ENCODE measurements around the gene SLC17A9.
"Not testable (repeated sequence)": the region's sequence is repeated elsewhere in the genome, so short reads cannot be mapped to it uniquely, and the experiment has no call there.

SLC17A9 gene

DNA sequence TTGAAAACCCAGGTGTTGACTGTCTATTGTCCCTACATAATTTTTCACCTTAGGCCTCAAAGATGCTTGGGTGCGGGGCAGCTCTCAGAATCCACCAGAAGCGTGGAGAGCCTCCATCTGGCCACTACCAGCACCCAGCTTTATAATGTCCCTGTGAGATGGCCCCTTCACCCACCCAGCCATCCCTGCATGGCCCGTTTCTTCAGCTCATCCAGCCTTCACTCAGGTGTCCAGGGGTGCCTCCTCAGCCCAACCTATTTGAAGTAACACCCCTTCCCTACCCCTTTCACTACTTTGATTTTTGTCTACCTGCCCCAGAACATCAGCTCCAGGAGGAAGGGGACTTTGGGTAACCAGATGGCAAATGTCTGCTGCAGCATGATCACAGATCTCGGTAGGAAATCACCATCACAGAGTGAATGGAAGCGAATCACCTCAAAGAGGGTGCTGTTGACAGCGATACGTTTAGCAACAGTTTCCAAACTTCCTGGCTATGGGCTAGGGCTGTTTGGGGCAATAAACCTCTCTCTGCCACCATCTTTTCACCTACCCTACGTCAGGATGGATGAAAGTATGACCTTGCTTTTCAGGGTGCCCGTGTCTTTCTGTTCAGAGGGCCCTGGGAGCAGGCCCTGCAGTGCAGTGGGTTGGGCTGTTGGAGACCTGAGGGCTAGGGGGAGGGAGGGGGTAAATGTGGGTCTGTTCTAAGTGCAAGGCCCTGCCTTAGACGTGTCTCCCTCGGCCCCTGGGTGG, 1.2 kb upstream of the SLC17A9 start:
- DNase-seq = no peak
- in situ Hi-C loops (cut with HindIII; ENCODE audit: low pct_ligation_motif_present, low pct_unique_long_range_greater_than_20kb, low sequenced_read_pairs) = no loop called here

DNA sequence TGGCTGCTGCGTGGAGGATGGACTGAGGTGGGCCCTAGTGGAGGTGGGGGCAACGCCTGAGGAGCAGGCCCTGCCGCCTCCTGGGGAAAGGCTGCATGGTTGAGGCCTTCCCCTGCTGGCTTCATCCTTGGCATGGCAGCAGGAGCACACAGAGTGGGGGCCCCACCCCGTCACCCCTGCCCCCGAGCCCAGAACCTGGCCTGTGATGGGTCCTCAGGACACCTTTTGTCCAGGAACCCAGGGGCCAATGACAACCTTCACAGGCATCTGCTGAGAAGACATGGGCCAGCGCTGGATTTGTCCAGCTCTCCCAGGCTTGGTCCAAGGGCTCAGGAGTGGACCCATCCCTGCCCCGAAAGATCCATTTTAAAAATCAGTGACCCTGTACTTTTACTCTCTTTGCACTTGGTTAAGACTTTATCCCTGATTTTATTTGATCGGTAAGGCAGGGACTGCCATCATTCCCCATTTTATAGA, 575 bp upstream of the SLC17A9 start:
- in situ Hi-C loops (cut with HindIII; ENCODE audit: low pct_ligation_motif_present, low pct_unique_long_range_greater_than_20kb, low sequenced_read_pairs) = no loop called here

DNA sequence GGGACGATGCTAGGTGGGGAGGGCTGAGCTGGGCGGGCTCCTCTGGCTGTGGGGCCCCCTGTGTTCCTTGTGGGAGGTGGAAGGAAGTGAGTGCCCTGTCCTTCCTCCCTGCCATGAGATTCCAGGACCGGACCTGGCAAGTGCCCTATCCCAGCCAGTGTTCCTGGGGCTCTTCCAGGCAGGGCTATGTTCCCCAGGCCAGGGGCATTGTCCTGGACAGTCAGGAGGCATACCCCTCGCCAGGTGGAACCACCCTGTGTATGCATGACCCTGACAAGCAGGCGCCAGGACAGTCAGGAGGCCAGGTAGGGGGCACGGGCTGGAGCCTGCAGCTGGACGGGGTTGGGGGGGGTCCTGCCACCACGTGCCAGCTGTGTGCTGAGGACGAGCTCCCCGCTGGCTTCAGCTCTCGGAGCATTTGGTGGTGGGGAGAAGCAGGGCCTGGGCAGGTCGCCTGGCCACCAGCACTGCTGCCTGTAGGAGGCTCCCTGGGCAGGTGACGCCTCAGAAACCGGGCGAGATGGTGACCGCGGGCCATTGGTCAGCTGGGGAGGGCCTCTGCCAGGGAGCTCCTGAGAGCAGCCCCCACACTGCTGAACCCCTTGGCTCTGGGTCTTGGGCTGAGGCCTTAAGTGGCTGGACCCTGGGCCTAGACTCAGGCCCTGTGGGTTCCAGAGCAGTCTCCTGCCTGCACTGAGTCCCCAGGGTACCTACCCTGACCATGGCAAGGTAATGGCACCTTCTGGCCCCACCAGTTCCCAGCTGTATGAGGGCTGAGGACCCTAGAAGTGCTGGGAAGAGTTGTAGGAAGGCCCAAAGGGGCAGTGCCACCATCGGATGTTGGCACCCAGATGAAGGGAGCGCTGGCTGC, 694 bp downstream of the SLC17A9 start:
- in situ Hi-C loops (cut with HindIII; ENCODE audit: low pct_ligation_motif_present, low pct_unique_long_range_greater_than_20kb, low sequenced_read_pairs) = no loop called here
- no peak for DNase-seq

More for the DNA sequence above, 575 bp upstream of the SLC17A9 start:
- no peak for DNase-seq

DNA sequence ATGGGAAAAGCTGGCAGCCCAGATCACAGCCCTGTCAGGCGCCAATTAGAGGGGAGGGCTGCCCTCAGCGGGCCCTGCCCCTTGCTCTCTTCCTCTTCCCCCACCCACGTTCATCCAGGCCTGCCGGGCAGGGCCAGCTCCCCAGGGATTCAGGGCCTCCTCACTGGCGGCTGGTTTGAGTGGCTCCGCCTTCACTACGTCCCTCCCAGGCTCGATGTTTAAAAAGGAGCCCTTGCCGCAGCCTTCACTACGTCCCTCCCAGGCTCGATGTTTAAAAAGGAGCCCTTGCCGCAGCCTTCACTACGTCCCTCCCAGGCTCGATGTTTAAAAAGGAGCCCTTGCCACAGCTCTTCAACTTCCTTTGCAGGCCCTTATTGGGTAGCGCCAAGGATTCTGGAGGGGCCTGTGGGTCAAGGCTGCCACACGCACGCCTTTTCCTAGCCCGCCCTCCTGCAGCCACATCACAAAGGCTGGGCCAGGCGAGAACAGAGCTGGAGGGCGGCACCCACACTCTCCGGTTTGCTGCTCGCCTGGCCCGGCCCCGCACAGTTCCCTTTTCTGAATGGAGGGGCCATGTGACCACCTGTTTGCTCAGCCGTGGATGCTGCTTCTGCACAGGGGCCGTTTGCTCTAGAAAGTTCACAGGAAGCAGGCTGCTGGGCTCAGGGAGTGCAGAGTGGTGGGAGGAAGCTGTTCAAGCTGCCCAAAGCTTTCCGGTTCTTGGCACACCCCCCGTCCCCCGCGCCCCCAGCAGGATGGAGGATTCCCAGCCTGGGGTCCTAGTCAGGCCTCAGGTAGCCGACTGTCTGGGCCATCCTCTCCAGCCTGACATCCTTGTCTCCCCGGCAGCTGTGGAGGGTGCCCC, 1.6 kb downstream of the SLC17A9 start:
- no peak for DNase-seq
- in situ Hi-C loops (cut with HindIII; ENCODE audit: low pct_ligation_motif_present, low pct_unique_long_range_greater_than_20kb, low sequenced_read_pairs) = no loop called here

DNA sequence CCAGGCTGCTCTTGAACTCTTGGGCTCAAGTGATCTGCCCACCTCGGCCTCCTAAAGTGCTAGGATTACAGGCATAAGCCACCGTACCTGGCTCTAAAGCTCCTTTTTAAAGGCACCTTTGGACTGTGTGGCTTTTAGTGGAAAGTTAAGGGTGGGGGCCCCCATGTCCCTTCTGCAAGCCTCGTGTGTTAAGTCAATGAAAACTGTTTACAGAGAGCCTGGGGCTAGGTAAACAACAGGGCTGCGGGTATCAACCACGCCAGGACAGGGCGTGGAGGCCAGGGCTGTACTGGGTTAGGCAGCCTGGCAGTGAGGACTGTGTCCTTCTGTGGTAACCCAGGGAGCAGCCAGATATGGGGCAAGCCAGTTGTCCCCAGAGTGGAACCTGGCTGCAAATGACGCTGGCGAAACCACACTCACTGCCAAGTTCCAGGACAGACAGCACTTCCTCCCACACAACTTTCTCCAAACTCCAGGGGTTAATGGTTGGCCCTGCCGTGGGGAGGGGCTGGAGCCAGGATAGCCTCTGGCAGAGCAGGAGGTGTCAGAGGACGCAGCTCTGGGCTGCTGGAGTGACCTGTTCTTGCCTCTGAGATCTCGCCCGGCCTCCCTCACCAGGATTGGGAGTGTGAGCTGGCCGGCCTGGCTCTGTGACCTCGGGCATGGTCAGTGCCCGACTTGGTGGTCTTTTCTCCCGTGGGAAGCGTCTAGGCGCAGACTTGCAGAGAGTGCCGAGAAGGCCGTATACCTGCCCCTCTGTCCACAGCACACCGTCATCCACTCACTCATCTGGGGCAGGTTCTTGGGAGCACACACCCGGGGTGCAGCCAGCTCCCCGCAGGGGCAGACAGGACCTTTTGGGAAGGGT, 3.2 kb downstream of the SLC17A9 start:
- in situ Hi-C loops (cut with HindIII; ENCODE audit: low pct_ligation_motif_present, low pct_unique_long_range_greater_than_20kb, low sequenced_read_pairs) = no loop called here
- no peak for DNase-seq

DNA sequence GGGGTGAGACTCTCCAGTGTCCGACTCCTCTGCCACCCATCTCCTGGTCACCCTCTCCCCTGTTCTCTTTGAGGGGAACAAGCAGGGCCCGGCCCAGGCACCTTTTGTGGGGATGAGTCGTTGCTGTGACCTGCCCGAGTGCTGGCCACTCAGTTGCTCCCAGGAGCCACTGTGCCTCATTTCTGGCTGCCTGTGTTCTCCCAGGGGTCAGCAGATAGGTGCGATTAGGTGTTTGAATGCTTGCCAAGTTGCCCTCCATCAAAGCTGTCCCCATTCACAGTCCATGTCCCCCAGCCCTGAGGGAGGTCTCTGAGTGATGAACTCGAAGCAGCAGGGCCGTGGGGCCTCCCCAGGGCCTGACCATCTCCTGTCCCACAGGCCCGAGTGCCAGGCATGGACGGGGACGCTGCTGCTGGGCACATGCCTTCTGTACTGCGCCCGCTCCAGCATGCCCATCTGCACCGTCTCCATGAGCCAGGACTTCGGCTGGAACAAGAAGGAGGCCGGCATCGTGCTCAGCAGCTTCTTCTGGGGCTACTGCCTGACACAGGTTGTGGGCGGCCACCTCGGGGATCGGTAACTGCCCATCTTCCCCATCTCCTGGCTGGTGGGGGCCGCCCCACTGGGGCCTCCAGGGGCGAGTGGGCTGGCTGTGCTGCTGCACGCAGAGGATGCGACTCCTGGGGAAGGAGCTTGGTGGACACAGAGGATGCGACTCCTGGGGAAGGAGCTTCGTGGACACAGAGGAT, 4.1 kb downstream of the SLC17A9 start:
- DNase-seq = no peak
- in situ Hi-C loops (cut with HindIII; ENCODE audit: low pct_ligation_motif_present, low pct_unique_long_range_greater_than_20kb, low sequenced_read_pairs) = no loop called here

DNA sequence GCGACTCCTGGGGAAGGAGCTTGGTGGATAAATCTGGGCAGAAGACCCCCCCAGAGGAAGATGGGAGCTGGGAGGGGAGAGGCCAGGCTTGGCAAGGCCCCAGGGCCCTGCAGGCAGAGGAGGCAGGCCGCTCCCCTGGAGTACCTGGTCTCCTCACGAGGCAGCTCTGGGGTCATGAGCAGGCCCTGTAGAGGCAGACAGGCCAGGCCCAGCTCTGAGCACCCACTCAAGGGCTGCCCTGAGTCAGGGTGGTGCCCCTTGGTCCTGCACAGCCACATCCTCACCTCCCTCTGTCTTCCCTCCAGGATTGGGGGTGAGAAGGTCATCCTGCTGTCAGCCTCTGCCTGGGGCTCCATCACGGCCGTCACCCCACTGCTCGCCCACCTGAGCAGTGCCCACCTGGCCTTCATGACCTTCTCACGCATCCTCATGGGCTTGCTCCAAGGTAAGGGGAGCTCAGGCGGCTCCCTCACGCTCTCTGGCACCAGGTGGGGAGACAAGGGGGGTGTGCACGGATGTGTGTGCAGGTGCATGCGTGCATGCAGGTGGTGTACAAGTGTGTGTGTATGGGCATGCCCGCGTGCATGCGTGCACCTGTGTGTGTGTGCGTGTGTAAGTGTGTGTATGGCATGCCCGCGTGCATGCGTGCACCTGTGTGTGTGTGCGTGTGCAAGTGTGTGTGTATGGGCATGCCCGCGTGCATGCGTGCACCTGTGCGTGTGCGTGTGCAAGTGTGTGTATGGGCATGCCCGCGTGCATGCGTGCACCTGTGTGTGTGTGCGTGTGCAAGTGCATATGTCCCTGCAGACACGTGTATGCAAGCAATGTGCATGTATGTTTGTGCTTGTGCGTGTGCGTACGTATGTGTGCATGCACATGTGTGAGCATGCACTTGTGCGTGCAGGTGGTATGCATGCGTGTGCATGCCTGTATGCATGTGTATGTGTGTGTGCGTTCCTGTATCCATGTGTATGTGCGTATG, 4.9 kb downstream of the SLC17A9 start:
- in situ Hi-C loops (cut with HindIII; ENCODE audit: low pct_ligation_motif_present, low pct_unique_long_range_greater_than_20kb, low sequenced_read_pairs) = no loop called here
- no peak for DNase-seq

DNA sequence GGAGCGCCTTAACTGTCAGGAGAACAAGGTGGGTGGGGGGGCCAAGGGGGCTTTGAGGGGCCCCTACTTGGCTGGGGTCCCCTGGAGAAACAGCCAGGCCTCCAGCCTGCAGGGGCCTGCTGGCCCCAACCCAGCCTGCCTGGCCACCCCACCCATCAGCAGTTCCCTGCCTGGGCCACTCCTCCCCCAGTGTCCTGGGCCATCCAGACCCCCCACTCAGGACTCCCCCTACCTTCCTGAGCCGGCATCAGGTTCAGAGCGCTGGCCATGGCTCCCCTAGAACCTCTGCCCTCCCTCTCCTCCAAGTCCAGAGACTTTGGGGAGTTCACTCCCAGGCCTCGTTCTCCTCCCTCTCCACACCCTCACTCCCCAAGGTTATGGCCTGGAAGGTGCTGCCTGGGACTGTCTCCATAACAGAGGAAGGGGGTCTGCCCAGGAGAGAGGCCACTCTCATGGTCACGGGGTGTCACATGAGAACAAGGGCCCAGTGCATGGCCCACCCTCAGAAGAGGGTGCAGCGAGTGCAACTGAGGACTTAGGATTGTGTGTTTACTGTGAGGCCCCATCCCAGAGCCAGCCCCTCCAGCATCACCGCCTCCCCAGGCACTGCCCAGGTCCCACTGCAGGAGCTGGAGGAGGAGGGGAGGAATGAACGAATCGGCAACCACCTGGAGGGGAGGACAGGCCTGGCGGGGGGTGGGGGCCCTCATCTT, 6.0 kb downstream of the SLC17A9 start:
- no peak for DNase-seq
- in situ Hi-C loops (cut with HindIII; ENCODE audit: low pct_ligation_motif_present, low pct_unique_long_range_greater_than_20kb, low sequenced_read_pairs) = no loop called here

DNA sequence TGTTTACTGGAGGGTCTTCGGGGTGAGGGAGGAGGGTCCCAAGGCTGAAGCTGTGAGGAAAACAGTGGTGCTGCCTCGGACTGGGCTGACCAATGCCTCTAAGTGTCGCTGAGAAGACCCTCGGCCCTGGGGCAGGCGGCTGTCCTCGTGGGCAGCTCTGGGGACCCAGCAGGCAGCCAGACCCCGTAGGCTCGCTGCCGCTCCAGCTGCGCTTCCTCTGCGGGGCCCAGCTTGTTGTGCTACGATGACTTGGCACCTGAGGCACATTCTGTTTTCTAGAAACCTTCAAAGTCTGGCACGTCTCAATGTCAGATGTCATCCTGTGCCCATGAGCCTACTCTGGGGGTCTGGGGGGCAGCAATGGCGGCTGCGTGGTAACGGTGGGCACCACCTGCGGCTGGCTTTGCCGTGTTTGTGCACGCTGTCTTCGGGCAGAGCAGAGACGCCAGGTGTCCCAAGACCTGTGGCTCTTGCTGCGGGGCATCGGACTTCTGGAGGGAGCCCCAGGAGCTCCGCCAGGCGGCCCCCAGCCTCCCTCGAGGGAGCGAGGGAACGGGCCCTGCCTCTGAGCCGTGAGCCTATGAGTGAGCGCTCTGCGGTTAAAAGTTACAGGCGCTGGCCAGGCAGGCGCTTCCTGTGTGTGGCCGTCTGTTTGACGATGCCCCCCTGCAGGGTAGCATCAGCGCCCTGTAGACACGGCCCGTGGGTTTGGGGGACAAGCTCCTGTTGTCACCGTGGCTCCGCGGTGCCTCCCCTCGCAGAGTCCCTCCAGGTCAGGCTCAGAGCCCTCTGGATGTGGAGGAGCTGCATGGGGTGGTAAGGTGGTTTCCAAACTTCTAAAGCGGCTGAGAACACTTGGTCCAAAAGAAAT, 6.8 kb downstream of the SLC17A9 start:
- in situ Hi-C loops (cut with HindIII; ENCODE audit: low pct_ligation_motif_present, low pct_unique_long_range_greater_than_20kb, low sequenced_read_pairs) = no loop called here
- DNase-seq = no peak

DNA sequence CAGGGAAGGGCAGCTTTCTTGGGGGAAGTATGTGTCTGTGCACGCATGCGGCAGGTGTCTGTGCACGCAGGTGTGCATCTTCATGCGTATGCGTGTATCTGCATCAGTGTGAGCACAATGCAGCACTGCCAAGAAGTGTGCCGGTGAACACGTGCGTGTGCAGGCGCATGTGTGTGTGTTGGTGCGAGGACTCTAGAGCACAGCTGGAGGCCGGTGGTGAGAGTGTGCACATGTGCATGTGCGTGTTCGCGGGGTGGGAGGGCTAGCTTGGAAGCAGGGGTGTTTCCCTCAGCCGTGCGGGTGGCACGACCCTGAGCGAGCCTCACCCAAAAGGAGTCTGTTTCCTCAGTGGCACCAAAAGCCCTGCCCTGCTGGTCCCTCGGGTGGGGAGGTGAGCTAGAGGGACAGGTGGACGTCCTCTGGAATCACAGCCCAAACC, 7.5 kb downstream of the SLC17A9 start:
- DNase-seq = no peak
- in situ Hi-C loops (cut with HindIII; ENCODE audit: low pct_ligation_motif_present, low pct_unique_long_range_greater_than_20kb, low sequenced_read_pairs) = no loop called here

DNA sequence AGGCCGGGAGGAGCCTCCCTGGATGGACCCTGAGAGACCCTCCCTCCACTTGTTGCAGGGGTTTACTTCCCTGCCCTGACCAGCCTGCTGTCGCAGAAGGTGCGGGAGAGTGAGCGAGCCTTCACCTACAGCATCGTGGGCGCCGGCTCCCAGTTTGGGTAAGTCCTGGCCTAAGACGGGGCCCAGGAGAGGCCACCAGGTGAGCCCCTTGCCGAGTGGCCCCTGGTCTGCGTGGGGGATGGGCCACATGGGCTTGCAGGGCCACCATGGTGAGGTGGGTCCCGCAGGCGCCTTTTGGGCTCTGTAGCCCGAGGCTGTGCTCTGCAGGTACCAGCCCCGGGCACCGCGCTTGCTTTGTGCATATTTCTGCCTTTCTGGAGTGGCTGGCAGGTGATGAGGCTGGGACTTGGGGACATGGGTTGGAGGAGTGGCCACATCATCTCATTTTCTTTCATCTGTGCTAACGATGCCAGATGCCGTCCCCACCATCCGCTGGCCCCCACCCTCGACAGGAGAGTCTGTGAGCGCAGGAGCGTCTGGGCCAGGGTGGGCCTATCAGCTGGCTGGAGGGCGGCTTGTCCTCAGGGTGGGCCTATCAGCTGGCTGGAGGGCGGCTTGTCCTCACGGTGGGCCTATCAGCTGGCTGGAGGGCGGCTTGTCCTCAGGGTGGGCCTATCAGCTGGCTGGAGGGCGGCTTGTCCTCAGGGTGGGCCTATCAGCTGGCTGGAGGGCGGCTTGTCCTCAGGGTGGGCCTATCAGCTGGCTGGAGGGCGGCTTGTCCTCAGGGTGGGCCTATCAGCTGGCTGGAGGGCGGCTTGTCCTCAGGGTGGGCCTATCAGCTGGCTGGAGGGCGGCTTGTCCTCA, 8.2 kb downstream of the SLC17A9 start:
- DNase-seq; in situ Hi-C loops (cut with HindIII; ENCODE audit: low pct_ligation_motif_present, low pct_unique_long_range_greater_than_20kb, low sequenced_read_pairs): not testable (repeated sequence)

DNA sequence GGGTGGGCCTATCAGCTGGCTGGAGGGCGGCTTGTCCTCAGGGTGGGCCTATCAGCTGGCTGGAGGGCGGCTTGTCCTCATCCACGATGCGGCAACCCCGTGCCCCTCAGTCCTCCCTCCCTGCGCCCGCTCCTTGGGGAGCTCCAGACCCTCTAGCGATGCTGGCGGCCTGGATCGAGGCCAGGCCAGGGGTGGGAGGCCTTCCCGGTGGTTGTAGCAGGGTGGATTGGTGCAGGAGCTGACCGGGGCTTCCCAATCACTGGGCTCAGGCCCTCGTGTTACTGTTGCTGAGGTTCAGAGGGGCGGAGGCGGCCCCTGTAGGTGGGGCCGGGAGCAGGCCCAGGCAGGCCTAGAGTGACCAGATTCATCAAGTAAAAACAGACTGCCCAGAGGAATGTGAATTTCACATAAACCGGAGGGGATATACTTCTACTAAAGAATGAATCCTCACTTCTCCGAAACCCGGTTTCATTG, 8.8 kb downstream of the SLC17A9 start:
- DNase-seq = no peak

DNA sequence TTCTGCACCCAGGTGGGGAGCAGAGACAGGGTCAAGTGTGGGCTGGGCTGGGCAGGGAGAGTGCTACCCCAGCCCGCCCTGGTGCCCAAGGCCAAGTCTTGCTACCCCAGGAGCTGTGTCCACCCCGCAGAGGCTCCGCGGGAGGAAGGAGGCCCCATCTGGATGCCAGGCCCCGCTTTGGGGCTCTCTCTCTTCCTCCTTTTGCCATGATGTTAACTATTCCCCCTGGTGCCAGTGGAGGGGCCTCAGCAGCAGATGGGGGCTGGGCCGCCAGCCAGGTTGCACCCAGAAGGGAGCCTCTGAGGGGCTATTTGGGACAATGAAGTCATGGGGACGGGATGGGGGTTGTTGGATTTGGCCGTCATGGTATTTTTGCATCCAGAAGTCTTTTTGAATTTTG, 9.3 kb downstream of the SLC17A9 start:
- in situ Hi-C loops (cut with HindIII; ENCODE audit: low pct_ligation_motif_present, low pct_unique_long_range_greater_than_20kb, low sequenced_read_pairs) = no loop called here
- no peak for DNase-seq

More for the DNA sequence above, 8.8 kb downstream of the SLC17A9 start:
- in situ Hi-C loops (cut with HindIII; ENCODE audit: low pct_ligation_motif_present, low pct_unique_long_range_greater_than_20kb, low sequenced_read_pairs) = no loop called here
